ENCODE results near the gene OGFOD3.

- TF ChIP-seq POLR2A (IDR thresholded peaks at IDR 0.05): no peak
- TF ChIP-seq CTCF (IDR thresholded peaks at IDR 0.05): no peak
Observed at GRCh38 chr17:82399041-82399441, 19.3 kb downstream of the OGFOD3 start.
